Naive thymus-derived CD4-positive, alpha-beta T cell (primary cell): ENCODE results near the gene XYLT1. TPM values are rescaled to one million over a fixed set of nuclear protein-coding genes. Genes with fewer than 3 reads are reported as not detected.

Experiments
- ATAC-seq: fragments of 150-1000 bp; cut with Tn5 transposase; 2 replicates; pipeline ENCODE4 v1.10.0; 2021; ENCODE audit warnings: mild to moderate bottlenecking, moderate library complexity
- CTCF ChIA-PET: fragments of 350-600 bp; sonication (Branson Sonifier 250); formaldehyde crosslinking; loops from one replicate; lab custom pipeline; 2021; ENCODE audit warnings: antibody characterized with exemption; lab: Charles Lee
- POLR2A ChIA-PET: fragments of 350-600 bp; sonication (Branson Sonifier 250); formaldehyde crosslinking; loops from one replicate; lab custom pipeline; 2021; ENCODE audit warnings: antibody characterized with exemption, inconsistent platforms; lab: Charles Lee
- DNase-seq, 9 donors: peaks; one replicate each; pipeline versions ENCODE4 v3.0.0 to v3.0.0-alpha.2; 2020 to 2022; ENCODE audit warnings: mixed read lengths in 1 of 9
- H3K27ac ChIP-seq: one replicate; pipeline ENCODE4 v1.7.0; 2013; ENCODE audit warnings: mild to moderate bottlenecking, low read depth, low read length, moderate library complexity
- H3K27me3 ChIP-seq, 2 donors: one replicate each; pipeline ENCODE4 v1.7.0; 2013; ENCODE audit warnings: low read length in 2 of 2, mild to moderate bottlenecking in 2 of 2, moderate library complexity in 2 of 2; ENCODE audit not compliant: control insufficient read depth in 2 of 2, insufficient read depth in 2 of 2
- H3K36me3 ChIP-seq, 3 experiments: 1 replicate in 2 of 3; 2 replicates in 1 of 3; pipeline ENCODE4 v1.7.0; 2013; ENCODE audit warnings: low read length in 3 of 3, mild to moderate bottlenecking in 3 of 3, moderate library complexity in 1 of 3; ENCODE audit not compliant: insufficient read depth in 3 of 3, control insufficient read depth in 2 of 3
- H3K4me1 ChIP-seq, 2 donors: one replicate each; pipeline ENCODE4 v1.7.0; 2013; ENCODE audit warnings: low read length in 2 of 2, mild to moderate bottlenecking in 2 of 2, moderate library complexity in 1 of 2; ENCODE audit not compliant: control insufficient read depth in 2 of 2, insufficient read depth in 2 of 2
- H3K4me3 ChIP-seq: 2 replicates; pipeline ENCODE4 v1.7.0; 2013; ENCODE audit warnings: mild to moderate bottlenecking, low read length
- H3K9me3 ChIP-seq, 3 experiments: 1 replicate in 2 of 3; 2 replicates in 1 of 3; pipeline ENCODE4 v1.7.0; 2013; ENCODE audit warnings: low read length in 3 of 3; ENCODE audit not compliant: control insufficient read depth in 2 of 3
- H3K27ac Mint-ChIP-seq, 9 donors: one replicate each; pipeline ENCODE4 v1.8.0; 2020 to 2022; ENCODE audit warnings: mixed read lengths in 9 of 9, mild to moderate bottlenecking in 8 of 9, moderate library complexity in 5 of 9, inconsistent platforms in 2 of 9
- H3K27me3 Mint-ChIP-seq, 5 donors: one replicate each; pipeline ENCODE4 v1.8.0; 2021 to 2022; ENCODE audit warnings: mixed read lengths in 5 of 5, mild to moderate bottlenecking in 1 of 5
- H3K36me3 Mint-ChIP-seq, 5 donors: one replicate each; pipeline ENCODE4 v1.8.0; 2020 to 2022; ENCODE audit warnings: mixed read lengths in 5 of 5, mild to moderate bottlenecking in 3 of 5, inconsistent platforms in 1 of 5
- H3K4me1 Mint-ChIP-seq, 7 donors: one replicate each; pipeline ENCODE4 v1.8.0; 2020 to 2022; ENCODE audit warnings: mixed read lengths in 7 of 7, mild to moderate bottlenecking in 3 of 7, inconsistent platforms in 1 of 7
- H3K4me3 Mint-ChIP-seq, 10 donors: one replicate each; pipeline ENCODE4 v1.8.0; 2020 to 2022; ENCODE audit warnings: mild to moderate bottlenecking in 10 of 10, mixed read lengths in 10 of 10, moderate library complexity in 6 of 10, inconsistent platforms in 2 of 10
- H3K9me3 Mint-ChIP-seq, 11 donors: one replicate each; pipeline ENCODE4 v1.8.0; 2020 to 2022; ENCODE audit warnings: mixed read lengths in 11 of 11, mild to moderate bottlenecking in 4 of 11, inconsistent platforms in 1 of 11, moderate library complexity in 1 of 11
- intact Hi-C, 2 donors: fragments of 100-400 bp; cut with micrococcal nuclease; formaldehyde crosslinking; loops; one replicate each; pipeline ENCODE4 v1.15.1; 2023
- polyA plus RNA-seq, 2 donors: library from polyadenylated mRNA; unstranded; fragments of 300-500 nt; fragmentation: Illumina TruSeq; gene quantifications; one replicate each; pipeline ENCODE4 v1.2.3, GENCODE V29; 2021
- total RNA-seq, 6 experiments: library from RNA in 5 of 6; stranded (reverse) in 5 of 6; gene quantifications; 1 replicate in 5 of 6; 2 replicates in 1 of 6; pipeline ENCODE4 v1.2.3 and lab custom pipeline; 2021 to 2026

XYLT1 gene
- total and polyA plus RNA-seq, 7 experiments from 2014 or later: 1.9 to 50.4 (median 37.9) TPM

GRCh38 chr16:17223576-17223975 is 247.2 kb downstream of the XYLT1 start:
- Histone ChIP-seq H3K36me3 (no peaks in the 10 kb centered on the region), H3K9me3 (no peaks in the 10 kb centered on the region), H3K27me3 (no peaks in the 10 kb centered on the region), H3K4me1 (no peaks in the 10 kb centered on the region), H3K27ac (no peak overlapping the region), H3K4me3 (no peak overlapping the region)
- Mint-ChIP-seq H3K27ac (peak overlapping the region in 1 of 9 donors; percentile 65), H3K9me3 (peaks cover 0 to 3% (median 0%) of the 10 kb centered on the region in 11 donors), H3K27me3 (no peaks in the 10 kb centered on the region), H3K4me3 (no peak overlapping the region), H3K4me1 (peaks cover 15 to 44% (median 27%) of the 10 kb centered on the region in 7 donors), H3K36me3 (peaks cover 13 to 36% (median 26%) of the 10 kb centered on the region in 5 donors)
- ATAC-seq (no peak), DNase-seq (no peak)
- intact Hi-C loops: no loop called here
- ChIA-PET POLR2A (no interaction called here), CTCF (interaction anchor here (0.6 kb wide), 1 partner anchor 12 kb away, joined by 3 read pairs; no protein-coding TSS in a partner anchor)

GRCh38 chr16:17222871-17223401 is 247.8 kb downstream of the XYLT1 start:
- Mint-ChIP-seq H3K27me3 (no peaks in the 10 kb centered on the region), H3K4me1 (peaks cover 15 to 43% (median 25%) of the 10 kb centered on the region in 7 donors), H3K4me3 (no peak overlapping the region), H3K27ac (no peak overlapping the region), H3K36me3 (peaks cover 13 to 34% (median 24%) of the 10 kb centered on the region in 5 donors), H3K9me3 (peaks cover 0 to 3% (median 0%) of the 10 kb centered on the region in 11 donors)
- no peaks in the 10 kb centered on the region for H3K4me1 ChIP-seq
- DNase-seq (no peak), ATAC-seq (peak; percentile 34)
- no peak overlapping the region for H3K27ac ChIP-seq
- ChIA-PET POLR2A (no interaction called here), CTCF (interaction anchor here (0.7 kb wide), 1 partner anchor 1577 kb away, joined by 6 read pairs; no protein-coding TSS in a partner anchor)
- H3K4me3 ChIP-seq: no peak overlapping the region
- no peaks in the 10 kb centered on the region for H3K36me3 ChIP-seq
- no peaks in the 10 kb centered on the region for H3K9me3 ChIP-seq
- H3K27me3 ChIP-seq: no peaks in the 10 kb centered on the region
- intact Hi-C loops: no loop called here

- H3K27ac Mint-ChIP-seq: peak overlapping the region in 1 of 9 donors; percentile 41
- H3K27ac ChIP-seq: no peak overlapping the region
- no peaks in the 10 kb centered on the region for H3K27me3 ChIP-seq
These were observed 250.8 kb downstream of the XYLT1 start for GRCh38 chr16:17219991-17220390.

GRCh38 chr16:17215936-17216335 is 254.8 kb downstream of the XYLT1 start:
- Histone ChIP-seq H3K27ac (no peak overlapping the region), H3K4me3 (no peak overlapping the region), H3K9me3 (peaks cover 0 to 10% (median 3%) of the 10 kb centered on the region in 3 experiments), H3K36me3 (peaks cover 0 to 7% (median 0%) of the 10 kb centered on the region in 3 experiments), H3K4me1 (peaks cover 0 to 7% of the 10 kb centered on the region in 2 donors), H3K27me3 (no peaks in the 10 kb centered on the region)
- intact Hi-C loops: loop anchor here (10.0 kb wide), 2 partner anchors 59 to 359 kb away; no protein-coding TSS in a partner anchor
- Mint-ChIP-seq H3K9me3 (peaks cover 0 to 14% (median 7%) of the 10 kb centered on the region in 11 donors), H3K27ac (peak overlapping the region in 3 of 9 donors; percentile 51 to 75 (median 54)), H3K36me3 (peaks cover 8 to 46% (median 40%) of the 10 kb centered on the region in 5 donors), H3K4me1 (peaks cover 17 to 42% (median 34%) of the 10 kb centered on the region in 7 donors), H3K27me3 (no peaks in the 10 kb centered on the region), H3K4me3 (no peak overlapping the region)
- ATAC-seq (no peak), DNase-seq (no peak)
- CTCF ChIA-PET: no interaction called here
- POLR2A ChIA-PET: no interaction called here

More at GRCh38 chr16:17219991-17220390, 250.8 kb downstream of the XYLT1 start:
- intact Hi-C loops: loop anchor here (10.0 kb wide), 2 partner anchors 55 to 355 kb away; no protein-coding TSS in a partner anchor
- H3K27me3 Mint-ChIP-seq: no peaks in the 10 kb centered on the region
- Histone ChIP-seq H3K9me3 (no peaks in the 10 kb centered on the region), H3K4me3 (no peak overlapping the region), H3K4me1 (no peaks in the 10 kb centered on the region), H3K36me3 (no peaks in the 10 kb centered on the region)
- peaks cover 0 to 3% (median 0%) of the 10 kb centered on the region in 11 donors for H3K9me3 Mint-ChIP-seq
- CTCF ChIA-PET: no interaction called here
- H3K36me3 Mint-ChIP-seq: peaks cover 12 to 44% (median 41%) of the 10 kb centered on the region in 5 donors
- DNase-seq: no peak
- POLR2A ChIA-PET: no interaction called here
- no peak for ATAC-seq
- no peak overlapping the region for H3K4me3 Mint-ChIP-seq
- peaks cover 15 to 38% (median 18%) of the 10 kb centered on the region in 7 donors for H3K4me1 Mint-ChIP-seq

GRCh38 chr16:17215306-17215705 is 255.5 kb downstream of the XYLT1 start:
- Histone ChIP-seq H3K27ac (no peak overlapping the region), H3K9me3 (peaks cover 0 to 10% (median 3%) of the 10 kb centered on the region in 3 experiments), H3K4me1 (peaks cover 0 to 7% of the 10 kb centered on the region in 2 donors), H3K27me3 (no peaks in the 10 kb centered on the region), H3K36me3 (peaks cover 0 to 7% (median 0%) of the 10 kb centered on the region in 3 experiments), H3K4me3 (no peak overlapping the region)
- H3K27ac Mint-ChIP-seq: peak overlapping the region in 2 of 9 donors; percentile 26 to 34
- H3K27me3 Mint-ChIP-seq: no peaks in the 10 kb centered on the region
- H3K9me3 Mint-ChIP-seq: peaks cover 0 to 14% (median 7%) of the 10 kb centered on the region in 11 donors
- no peak overlapping the region for H3K4me3 Mint-ChIP-seq
- ChIA-PET POLR2A (no interaction called here), CTCF (interaction anchor here (0.6 kb wide), 1 partner anchor 16 kb away, joined by 3 read pairs; no protein-coding TSS in a partner anchor)
- DNase-seq: no peak
- ATAC-seq: no peak
- peaks cover 17 to 38% (median 33%) of the 10 kb centered on the region in 7 donors for H3K4me1 Mint-ChIP-seq
- peaks cover 5 to 45% (median 37%) of the 10 kb centered on the region in 5 donors for H3K36me3 Mint-ChIP-seq
- intact Hi-C loops: loop anchor here (10.0 kb wide), 2 partner anchors 59 to 359 kb away; no protein-coding TSS in a partner anchor

DNA sequence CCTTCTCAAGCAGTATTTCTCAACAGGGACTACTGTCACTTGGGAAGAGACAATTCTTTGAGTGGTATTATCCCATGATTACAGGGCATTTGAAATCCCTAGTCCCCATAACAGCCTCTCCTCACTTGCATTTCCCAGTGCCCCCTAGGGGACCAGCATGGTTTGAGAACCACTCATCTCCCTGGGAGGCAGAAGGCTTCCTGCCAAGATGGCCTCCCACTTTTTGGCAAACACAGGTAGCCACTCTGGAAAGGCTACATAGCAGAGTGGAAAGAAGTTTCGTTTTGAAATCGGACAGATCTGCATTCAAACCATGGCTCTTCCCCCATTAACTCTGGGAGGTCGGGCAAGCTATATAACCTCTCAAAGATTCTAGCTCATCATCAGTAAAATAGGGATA is 256.8 kb downstream of the XYLT1 start:
- Histone ChIP-seq H3K36me3 (peaks cover 0 to 7% (median 0%) of the 10 kb centered on the region in 3 experiments), H3K4me3 (no peak overlapping the region), H3K27ac (no peak overlapping the region), H3K27me3 (no peaks in the 10 kb centered on the region), H3K9me3 (peaks cover 0 to 10% (median 3%) of the 10 kb centered on the region in 3 experiments), H3K4me1 (peaks cover 0 to 7% of the 10 kb centered on the region in 2 donors)
- ATAC-seq (no peak), DNase-seq (no peak)
- Mint-ChIP-seq H3K4me3 (peak overlapping the region in 1 of 10 donors; percentile 18), H3K9me3 (peaks cover 0 to 14% (median 7%) of the 10 kb centered on the region in 11 donors), H3K27ac (peak overlapping the region in 4 of 9 donors; percentile 40 to 84 (median 68)), H3K27me3 (no peaks in the 10 kb centered on the region), H3K36me3 (peaks cover 5 to 45% (median 37%) of the 10 kb centered on the region in 5 donors), H3K4me1 (peaks cover 12 to 41% (median 33%) of the 10 kb centered on the region in 7 donors)
- intact Hi-C loops: loop anchor here (2.0 to 10.0 kb wide), 5 partner anchors 61 to 365 kb away; partner anchors contain the start of gene XYLT1 (in 1 of the 2)
- ChIA-PET POLR2A (interaction anchor here (0.5 kb wide), 1 partner anchor 50 kb away, joined by 4 read pairs; no protein-coding TSS in a partner anchor), CTCF (no interaction called here)
